SK-N-SH (cell line): ENCODE results near the gene SPDYE11. TPM values are rescaled to one million over a fixed set of nuclear protein-coding genes. Genes with fewer than 3 reads are reported as not detected.
A peak's percentile ranks its signal among the peaks of the same experiment; 100 is the strongest.
"Not testable (repeated sequence)": the region's sequence is repeated elsewhere in the genome, so short reads cannot be mapped to it uniquely, and the experiment has no call there.

Experiments used
- CTCF ChIA-PET: fragments of 300-600, 350-600 bp; formaldehyde crosslinking; extraction: SDS; loops from one replicate; lab custom pipeline; 2021; lab: Yijun Ruan, JAX
- POLR2A ChIA-PET: fragments of 350-600 bp; sonication (Branson Sonifier 250); formaldehyde crosslinking; extraction: SDS; loops from one replicate; lab custom pipeline; 2020; ENCODE audit warnings: antibody characterized with exemption, inconsistent platforms; lab: Yijun Ruan, JAX
- DNase-seq: peaks from one replicate; pipeline ENCODE4 v3.0.0; 2012
- H2AFZ ChIP-seq: fragments of 200-600 bp; sonication (generic); 2 replicates; pipeline ENCODE4 v1.8.1; 2016; ENCODE audit warnings: antibody characterized with exemption, mild to moderate bottlenecking, low read depth
- H3F3A ChIP-seq: fragments of 200-600 bp; sonication (generic); replicated peaks from 2 replicates; pipeline ENCODE3; 2016; ENCODE audit warnings: antibody characterized with exemption, mild to moderate bottlenecking; ENCODE audit not compliant: insufficient read depth
- H3K27ac ChIP-seq, 2 experiments: fragments of 200-500 bp in 1 of 2; fragments of 200-600 bp in 1 of 2; sonication (Bioruptor generic) in 1 of 2; sonication (generic), shearing (Covaris generic) in 1 of 2; 2 replicates each; pipeline versions ENCODE4 v1.5.1 to v1.6.1; 2014 to 2016; ENCODE audit warnings: low read depth in 2 of 2, inconsistent platforms in 1 of 2, low read length in 1 of 2, mild to moderate bottlenecking in 1 of 2, mixed read lengths in 1 of 2
- H3K27me3 ChIP-seq: fragments of 200-600 bp; sonication (generic), shearing (Covaris generic); 2 replicates; pipeline ENCODE4 v1.6.1; 2016; ENCODE audit warnings: mixed run types; ENCODE audit not compliant: insufficient read depth
- H3K36me3 ChIP-seq, 2 experiments: fragments of 200-500 bp in 1 of 2; fragments of 200-600 bp in 1 of 2; sonication (Bioruptor generic) in 1 of 2; sonication (generic) in 1 of 2; replicated peaks in 1 of 2; 2 replicates each; pipeline versions ENCODE3 to v1.5.1; 2014 to 2016; ENCODE audit warnings: low read length in 1 of 2, mild to moderate bottlenecking in 1 of 2; ENCODE audit not compliant: insufficient read depth in 2 of 2, control insufficient read depth in 1 of 2
- H3K4me1 ChIP-seq, 2 experiments: fragments of 200-500 bp in 1 of 2; fragments of 200-600 bp in 1 of 2; sonication (Bioruptor generic) in 1 of 2; sonication (generic), shearing (Covaris generic) in 1 of 2; 2 replicates each; pipeline versions ENCODE4 v1.5.1 to v1.6.1; 2014 to 2016; ENCODE audit warnings: low read depth in 1 of 2, low read length in 1 of 2, mixed run types in 1 of 2; ENCODE audit not compliant: insufficient read depth in 2 of 2, control insufficient read depth in 1 of 2
- H3K4me2 ChIP-seq: fragments of 200-600 bp; sonication (generic), shearing (Covaris generic); 2 replicates; pipeline ENCODE4 v1.6.1; 2017; ENCODE audit warnings: mixed run types
- H3K4me3 ChIP-seq, 2 experiments: fragments of 200-500 bp in 1 of 2; fragments of 200-600 bp in 1 of 2; sonication (Bioruptor generic) in 1 of 2; sonication (generic), shearing (Covaris generic) in 1 of 2; 2 replicates each; pipeline versions ENCODE4 v1.5.1 to v1.8.1; 2014 to 2016; ENCODE audit warnings: low read depth in 2 of 2, inconsistent platforms in 1 of 2, low read length in 1 of 2, mild to moderate bottlenecking in 1 of 2, mixed read lengths in 1 of 2, moderate library complexity in 1 of 2
- H3K79me2 ChIP-seq: fragments of 200-600 bp; sonication (generic); 2 replicates; pipeline ENCODE4 v1.8.1; 2017; ENCODE audit warnings: mild to moderate bottlenecking; ENCODE audit not compliant: insufficient read depth
- H3K9ac ChIP-seq: fragments of 200-600 bp; sonication (generic); 2 replicates; pipeline ENCODE4 v1.6.1; 2017; ENCODE audit warnings: mixed run types
- H3K9me2 ChIP-seq: fragments of 200-600 bp; sonication (generic); 2 replicates; pipeline ENCODE4 v1.6.1; 2017; ENCODE audit warnings: mixed run types
- H3K9me3 ChIP-seq: fragments of 200-600 bp; sonication (generic); 2 replicates; pipeline ENCODE4 v1.6.1; 2017; ENCODE audit warnings: mixed run types, mild to moderate bottlenecking, moderate library complexity
- H4K20me1 ChIP-seq: fragments of 200-600 bp; sonication (generic); 2 replicates; pipeline ENCODE4 v1.6.1; 2017; ENCODE audit warnings: mild to moderate bottlenecking, mixed run types; ENCODE audit not compliant: insufficient read depth
- WGBS: methylation state at CpG from one replicate; pipeline ENCODE4 v1.1.6; 2017; ENCODE audit warnings: low lambda C conversion rate; 5-methylcytosine and 5-hydroxymethylcytosine counted together
- polyA plus RNA-seq, 3 experiments: library from polyadenylated mRNA; depleted of rRNA; stranded (reverse); fragments of >200 nt; gene quantifications; 2 replicates each; pipeline ENCODE4 v1.2.3, GENCODE V29; 2012

SPDYE11 gene
- polyA plus RNA-seq (2012; rRNA removed): not detected in 2 replicates
- polyA plus RNA-seq (2012; cell fraction: cytosol; rRNA removed): not detected in 2 replicates
- 0.04 TPM in 1 of 2 replicates, not detected in the other for polyA plus RNA-seq (2012; cell fraction: nucleus; rRNA removed)

- H3K9ac ChIP-seq, H3K9me3 ChIP-seq, H3K36me3 ChIP-seq, H3K4me1 ChIP-seq, H3K4me3 ChIP-seq, H4K20me1 ChIP-seq, H3K4me2 ChIP-seq, H3F3A ChIP-seq, CTCF ChIA-PET, H3K79me2 ChIP-seq, H3K9me2 ChIP-seq, H2AFZ ChIP-seq, H3K27ac ChIP-seq, H3K27me3 ChIP-seq, DNase-seq, POLR2A ChIA-PET: not testable (repeated sequence)
- WGBS: no CpG with 5 or more reads among the region's 8 CpGs
These were observed at the start of gene SPDYE11 for GRCh38 chr7:73057811-73058210. Gene SPDYE11 (minus strand): TSS chr7:73057911. CDS start chr7:73056111, 1,800 bp downstream.

- POLR2A ChIA-PET: not testable (repeated sequence)
These were observed 28.2 kb upstream of the SPDYE11 start, which contains the start of gene SPDYE9 for GRCh38 chr7:73085938-73086337. Gene SPDYE9 (minus strand): TSS chr7:73086038. CDS start chr7:73084238, 1,800 bp downstream.

GRCh38 chr7:73029666-73030065 lies 28.0 kb downstream of the SPDYE11 start, which contains the start of gene SPDYE8:
Gene SPDYE8 (minus strand): TSS chr7:73029766. CDS start chr7:73027966, 1,800 bp downstream.
- POLR2A ChIA-PET: not testable (repeated sequence)

More at GRCh38 chr7:73085938-73086337, 28.2 kb upstream of the SPDYE11 start, which contains the start of gene SPDYE9:
- H3K79me2 ChIP-seq, H2AFZ ChIP-seq, H3F3A ChIP-seq, DNase-seq, H3K4me1 ChIP-seq, H3K9me3 ChIP-seq, H3K27me3 ChIP-seq, CTCF ChIA-PET, H3K27ac ChIP-seq, H3K4me3 ChIP-seq, H3K4me2 ChIP-seq, H3K9me2 ChIP-seq, H3K36me3 ChIP-seq, H3K9ac ChIP-seq, H4K20me1 ChIP-seq: not testable (repeated sequence)
- 100% methylated on average over 2 of the region's 8 CpGs for WGBS

GRCh38 chr7:73006491-73006890 lies 51.2 kb downstream of the SPDYE11 start:
- H4K20me1 ChIP-seq, H3K9me3 ChIP-seq, H3F3A ChIP-seq, H3K4me1 ChIP-seq, H2AFZ ChIP-seq, DNase-seq, CTCF ChIA-PET, H3K27me3 ChIP-seq, H3K36me3 ChIP-seq, POLR2A ChIA-PET, H3K9me2 ChIP-seq: not testable (repeated sequence)
- Histone ChIP-seq H3K9ac (peak overlapping the region; percentile 70; the same call in 1 of the 2 replicates), H3K4me3 (peak overlapping the region; percentile 46 to 63), H3K27ac (peak overlapping the region in 1 of 2 experiments; percentile 32; a peak in 2 of 4 replicates), H3K4me2 (peak overlapping the region; percentile 79), H3K79me2 (peaks cover 14% of the 10 kb centered on the region)
- whole genome bisulfite sequencing: 12% methylated on average over 10 of the region's 10 CpGs

More at GRCh38 chr7:73029666-73030065, 28.0 kb downstream of the SPDYE11 start, which contains the start of gene SPDYE8:
- H2AFZ ChIP-seq, H3K9me2 ChIP-seq, H3F3A ChIP-seq, H3K9me3 ChIP-seq, H3K4me2 ChIP-seq, H3K9ac ChIP-seq, H3K27me3 ChIP-seq, H4K20me1 ChIP-seq, H3K4me3 ChIP-seq, H3K79me2 ChIP-seq, CTCF ChIA-PET, H3K4me1 ChIP-seq, H3K36me3 ChIP-seq, H3K27ac ChIP-seq, DNase-seq: not testable (repeated sequence)
- no CpG with 5 or more reads among the region's 8 CpGs for WGBS
